Hematopoietic multipotent progenitor cell treated with erythropoietin and hydrocortisone succinate and interleukin-3 and kit ligand, for 4 days (in vitro differentiated cells): ENCODE data around the gene WDR47.
"Not testable (repeated sequence)": the region's sequence is repeated elsewhere in the genome, so short reads cannot be mapped to it uniquely, and the experiment has no call there.

Source experiments
- DNase-seq: peaks from one replicate; pipeline ENCODE4 v3.0.0-alpha.2; 2015

WDR47 gene

DNA sequence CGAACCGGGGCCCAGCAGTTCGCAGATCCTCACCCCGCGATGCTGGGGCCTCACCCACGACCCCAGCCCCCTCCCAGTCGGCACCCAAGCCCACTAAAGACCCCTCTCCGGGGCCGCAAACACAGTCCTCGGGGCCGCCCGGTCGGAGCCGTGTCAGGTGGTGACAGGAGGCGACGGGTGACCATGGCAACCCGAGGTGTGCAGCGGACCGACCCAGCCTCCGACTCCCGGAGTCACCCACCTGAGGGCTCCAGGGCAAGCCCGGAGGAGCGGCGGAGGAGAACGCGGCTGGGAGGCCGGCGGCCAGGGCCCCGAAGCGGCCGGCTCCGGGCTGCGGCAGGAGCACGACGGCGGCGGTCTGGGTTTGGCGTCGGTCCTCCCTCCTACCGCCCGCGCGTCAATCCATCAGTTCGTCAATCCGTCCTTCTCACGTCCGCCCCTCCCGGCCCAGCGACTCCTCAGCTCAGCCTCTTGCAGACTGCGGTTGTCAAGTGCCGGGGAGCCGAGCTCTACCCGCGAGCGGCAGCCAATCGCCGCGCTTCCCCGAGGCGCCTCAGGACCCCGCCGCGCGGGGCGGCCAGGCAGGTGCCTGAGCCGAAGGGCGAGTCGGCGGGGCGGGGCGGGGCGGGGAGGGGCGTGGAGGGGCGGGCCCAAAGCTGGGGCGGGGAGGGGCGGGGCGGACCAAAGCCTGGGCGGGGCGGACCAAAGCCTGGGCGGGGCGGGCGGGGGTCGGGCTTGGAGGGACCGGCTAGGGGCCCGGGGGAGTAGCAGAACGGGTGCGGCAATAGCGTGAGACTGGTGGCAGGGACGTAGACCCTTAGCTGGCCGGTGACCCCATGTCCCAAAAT lies at the start of gene WDR47:
TSS of gene WDR47 (minus strand) at position 482 of the 848 bp plus-strand sequence. CDS start 18,590 bp downstream, outside the sequence.
- DNase-seq, result peak; percentile 99

DNA sequence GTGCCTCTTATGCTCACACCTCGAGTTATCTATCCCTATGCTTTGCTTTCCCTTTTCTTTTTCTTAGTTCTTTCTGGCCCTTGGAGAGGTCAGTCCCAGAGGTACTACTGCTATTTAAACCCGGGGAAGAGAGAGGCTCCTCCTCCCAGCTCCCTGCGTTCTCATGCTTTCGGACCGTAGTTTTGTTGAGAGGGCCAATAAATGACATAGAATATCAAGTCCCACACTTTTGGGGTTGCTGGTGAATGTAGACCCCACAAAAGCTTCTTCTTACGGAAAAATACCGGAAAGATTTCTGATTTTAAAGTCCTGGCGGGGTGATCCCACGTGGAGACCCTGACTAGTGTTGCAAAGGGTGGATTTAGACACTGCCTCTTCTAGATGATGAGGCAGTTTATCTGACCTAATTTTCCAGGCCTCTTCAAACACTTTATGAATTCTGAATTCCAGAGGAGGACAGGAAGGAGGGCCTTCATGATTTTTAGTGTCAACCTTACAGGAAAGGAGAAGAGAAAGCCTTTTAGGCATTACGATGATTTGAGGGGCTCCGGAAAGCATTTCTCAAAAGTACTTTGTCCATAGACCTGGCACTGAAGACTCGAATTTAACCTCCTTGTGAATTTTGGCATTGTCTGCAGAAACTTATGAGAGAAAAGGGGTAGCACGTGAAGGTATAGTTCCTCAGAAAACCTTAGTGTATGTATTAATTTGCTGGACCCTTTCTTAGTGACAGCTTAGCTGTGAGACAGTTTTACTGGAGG lies 49.4 kb upstream of the WDR47 start:
- peak; percentile 78 for DNase-seq

DNA sequence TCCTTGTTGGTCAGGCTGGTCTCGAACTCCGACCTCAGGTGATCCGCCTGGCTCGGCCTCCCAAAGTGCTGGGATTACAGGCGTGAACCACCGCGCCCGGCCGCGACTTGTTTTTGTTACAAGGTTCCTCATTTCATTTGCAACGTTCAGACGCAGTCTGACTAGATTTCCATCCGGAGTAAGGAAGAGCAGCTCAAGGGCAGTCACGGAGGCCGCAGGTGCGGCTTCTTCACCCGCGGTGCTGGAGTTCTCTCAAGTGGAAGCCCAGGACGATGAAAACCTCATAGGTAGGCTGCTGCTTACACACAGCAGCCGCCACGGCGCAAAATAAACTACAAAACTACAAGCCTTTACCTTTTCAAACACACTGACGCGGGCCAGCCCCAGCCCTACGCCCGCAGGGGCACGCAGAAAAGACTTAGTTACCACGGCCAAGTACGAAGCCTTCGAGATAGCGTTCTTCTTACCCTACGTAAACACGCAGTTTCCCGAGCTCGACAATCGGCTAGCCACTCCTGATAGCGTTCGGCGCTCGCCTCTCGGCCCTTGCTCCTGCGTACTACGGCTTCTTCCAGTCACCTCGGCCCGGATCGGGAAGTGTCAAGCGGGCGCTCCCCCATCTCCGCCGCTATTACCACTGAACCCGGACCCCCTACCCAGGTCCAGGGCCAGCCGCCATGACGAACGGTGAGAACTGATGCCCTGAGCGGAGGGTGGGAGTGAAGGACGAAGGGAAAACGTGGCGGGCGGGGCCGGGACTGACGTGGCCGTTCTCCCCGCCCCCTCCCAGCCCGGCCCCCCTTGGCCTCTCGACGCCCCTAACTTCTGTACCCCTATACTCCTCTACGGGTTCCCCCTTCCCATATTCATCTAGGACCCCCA lies 48.5 kb upstream of the WDR47 start, which contains the start of gene TMEM167B:
TSS of gene TMEM167B (plus strand) at position 569 of the 882 bp plus-strand sequence. CDS start at position 678, 109 bp downstream.
- DNase-seq, result peak; percentile 98

DNA sequence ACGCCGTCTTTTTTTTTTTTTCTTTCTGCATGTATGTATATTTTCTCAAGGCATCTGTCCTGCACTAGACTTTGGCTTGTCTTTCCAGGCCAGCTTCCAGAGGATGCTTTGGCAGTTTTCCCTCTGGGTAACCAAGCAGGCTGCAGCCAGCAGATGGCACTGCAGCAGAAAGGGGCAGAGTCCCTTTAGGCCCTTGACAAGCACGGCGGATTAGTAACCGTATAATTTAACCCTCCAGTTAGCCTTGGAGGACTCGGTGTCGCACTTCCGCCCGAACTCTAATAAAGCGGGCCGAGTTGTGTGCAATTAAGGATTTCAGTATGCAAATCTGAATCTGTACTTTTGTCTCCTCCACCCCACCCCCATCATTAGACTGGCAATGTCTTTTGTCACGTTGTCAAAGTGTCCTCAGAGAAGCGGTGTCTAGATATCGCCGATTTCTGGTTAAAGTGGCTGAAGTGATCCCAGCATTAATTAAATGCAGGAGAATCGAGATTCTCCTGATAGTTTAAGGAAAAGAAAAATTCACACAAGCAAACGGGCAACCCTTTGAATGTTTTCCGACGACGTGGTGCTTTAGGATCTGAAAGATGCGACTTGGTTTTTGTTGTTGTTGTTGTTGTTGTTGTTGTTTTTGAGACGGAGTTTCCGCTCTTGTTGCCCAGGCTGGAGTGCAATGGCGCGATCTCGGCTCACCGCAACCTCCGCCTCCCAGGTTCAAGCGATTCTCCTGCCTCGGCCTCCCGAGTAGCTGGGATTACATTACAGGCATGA lies 47.5 kb upstream of the WDR47 start:
- DNase-seq, result peak; percentile 68

DNA sequence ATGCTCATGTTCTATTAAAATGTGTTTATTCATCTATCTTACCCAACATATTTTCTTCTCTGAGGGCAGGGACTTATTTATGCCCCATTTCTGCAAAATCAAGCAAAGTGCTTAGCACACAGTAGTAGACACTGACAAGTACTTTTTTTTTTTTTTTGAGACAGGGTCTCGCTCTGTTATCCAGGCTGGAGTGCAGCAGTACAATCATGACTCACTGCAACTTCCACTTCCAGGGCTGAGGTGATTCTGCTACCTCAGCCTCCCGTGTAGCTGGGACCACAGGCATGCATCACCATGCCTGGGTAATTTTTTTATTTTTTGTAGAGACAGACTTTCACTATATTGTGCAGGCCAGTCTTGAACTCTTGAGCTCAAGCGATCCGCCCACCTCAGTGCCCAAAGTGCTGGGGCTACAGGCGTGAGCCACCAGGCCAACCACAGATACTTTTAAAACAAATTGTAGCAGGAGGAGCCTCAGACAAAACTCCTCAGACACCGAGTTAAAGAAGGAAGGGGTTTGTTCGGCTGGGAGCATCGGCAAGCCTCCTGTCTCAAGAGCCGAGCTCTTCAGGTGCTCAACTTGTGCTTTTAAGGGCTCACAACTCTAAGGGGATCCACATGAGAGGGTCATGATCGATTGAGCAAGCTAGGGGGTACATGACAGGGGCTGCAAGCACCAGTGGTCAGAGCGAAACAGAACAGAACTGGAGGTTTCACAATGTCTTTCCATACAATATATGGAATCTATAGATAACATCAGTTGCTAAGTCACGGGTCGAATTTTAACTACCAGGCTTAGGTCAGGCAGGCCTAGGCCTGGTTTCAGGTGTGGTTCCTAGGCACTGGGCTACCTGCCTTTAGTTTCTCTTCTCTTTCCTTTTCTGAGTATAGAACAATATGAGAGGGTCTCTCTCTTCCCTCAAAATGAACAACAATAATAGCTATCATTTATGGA lies 42.9 kb upstream of the WDR47 start:
- DNase-seq, result no peak

DNA sequence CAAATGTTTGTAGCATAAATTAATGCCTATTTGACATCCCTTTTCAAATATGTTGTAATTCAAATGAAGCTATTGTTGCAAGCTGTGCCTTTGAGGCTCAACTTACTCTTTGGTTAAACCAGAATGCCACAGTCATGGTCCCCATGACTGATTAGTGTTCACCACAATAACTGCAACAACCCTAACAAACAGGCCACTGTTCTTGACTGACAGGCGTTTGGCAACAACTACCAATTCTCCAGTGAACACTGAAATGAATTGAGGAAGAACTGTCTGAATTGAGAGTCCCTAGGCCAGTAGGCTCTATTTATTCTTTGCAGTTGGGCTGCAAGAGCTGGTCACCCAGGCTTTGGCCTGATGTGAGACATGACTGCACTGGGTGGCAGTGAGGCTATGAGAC lies 42.0 kb upstream of the WDR47 start:
- DNase-seq, result peak; percentile 86

DNA sequence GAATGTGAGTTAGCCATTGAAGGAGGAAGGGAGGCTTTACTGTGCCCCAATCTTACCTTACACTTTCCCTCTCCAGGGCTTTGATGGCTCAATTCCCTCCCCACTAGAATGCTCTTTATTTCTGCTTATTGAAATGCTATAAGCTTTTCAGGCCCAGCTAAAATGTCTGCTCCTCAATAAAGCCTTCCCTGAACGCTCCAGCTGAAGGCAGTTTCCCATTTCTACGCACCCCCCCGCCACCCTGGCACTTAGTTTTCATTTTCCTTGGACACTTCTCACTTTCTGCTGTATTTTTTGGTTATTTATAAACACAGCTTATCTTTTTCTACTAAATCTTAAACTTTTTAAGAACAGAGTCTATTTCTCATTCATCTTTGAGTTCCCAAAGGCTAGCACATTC lies 41.6 kb upstream of the WDR47 start:
- no peak for DNase-seq

DNA sequence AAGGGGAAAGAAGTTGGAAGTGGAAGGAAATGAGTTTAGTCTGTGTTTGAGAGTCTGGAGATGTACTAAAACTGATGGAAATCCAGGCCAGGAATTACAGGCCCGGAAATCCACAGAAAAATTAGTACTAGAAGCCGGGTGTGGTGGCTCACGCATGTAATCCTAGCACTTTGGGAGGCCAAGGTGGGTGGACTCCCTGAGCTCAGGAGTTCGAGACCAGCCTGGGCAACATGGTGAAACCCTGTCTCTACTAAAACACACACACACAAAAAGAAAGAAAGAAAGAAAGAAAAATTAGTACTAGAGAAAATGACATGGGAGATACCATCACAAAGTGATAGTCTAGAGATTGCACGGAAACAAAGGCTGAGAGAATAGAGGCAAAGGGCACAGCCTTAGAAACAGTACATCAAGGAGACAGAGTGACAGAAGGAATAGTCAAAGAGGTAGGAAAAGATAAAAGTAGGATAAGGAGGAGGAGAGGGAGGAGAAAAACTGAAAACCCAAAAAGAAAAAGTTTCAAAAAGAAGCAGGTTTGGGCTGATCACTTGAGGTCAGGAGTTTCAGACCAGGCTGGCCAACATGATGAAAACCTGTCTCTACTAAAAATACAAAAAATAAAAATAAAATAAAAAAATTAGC lies 38.7 kb upstream of the WDR47 start:
- DNase-seq, result no peak

DNA sequence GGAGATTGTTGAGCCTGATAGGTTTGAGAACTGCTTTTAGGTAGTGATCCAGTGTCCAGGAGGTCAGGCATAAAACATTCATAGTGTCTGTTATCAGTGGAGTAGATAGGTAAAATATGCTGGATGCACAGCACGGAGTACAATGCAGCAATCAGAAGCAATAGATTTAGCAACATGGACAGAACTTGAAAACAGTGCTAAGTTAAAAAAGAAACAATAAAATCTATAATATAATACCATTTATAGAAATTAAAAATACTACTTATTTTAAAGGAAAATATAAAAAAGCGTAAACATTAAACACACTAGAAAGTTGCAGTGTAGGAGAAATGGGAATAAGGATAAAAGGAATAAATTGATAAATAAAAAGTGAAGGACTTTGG lies 37.3 kb upstream of the WDR47 start:
- no peak for DNase-seq

DNA sequence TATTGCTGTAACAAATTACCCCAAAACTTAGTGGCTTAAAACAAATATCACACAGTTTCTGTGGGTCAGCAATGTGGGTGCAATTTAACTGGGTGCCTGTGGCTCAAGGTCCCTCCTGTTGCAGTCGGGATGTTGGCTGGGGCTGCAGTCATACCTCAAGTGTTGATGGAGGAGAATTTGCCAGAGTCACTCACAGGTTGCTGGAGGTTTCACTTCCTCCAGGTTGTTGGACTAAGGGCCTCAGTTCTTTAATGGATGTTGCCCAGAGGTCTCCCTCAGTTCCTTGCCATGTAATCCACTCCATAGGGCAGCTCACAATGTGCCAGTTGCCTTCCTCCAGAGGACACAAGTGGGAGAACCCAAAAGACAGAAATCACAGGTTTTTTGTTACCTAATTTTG lies 36.4 kb upstream of the WDR47 start:
- DNase-seq, result no peak

DNA sequence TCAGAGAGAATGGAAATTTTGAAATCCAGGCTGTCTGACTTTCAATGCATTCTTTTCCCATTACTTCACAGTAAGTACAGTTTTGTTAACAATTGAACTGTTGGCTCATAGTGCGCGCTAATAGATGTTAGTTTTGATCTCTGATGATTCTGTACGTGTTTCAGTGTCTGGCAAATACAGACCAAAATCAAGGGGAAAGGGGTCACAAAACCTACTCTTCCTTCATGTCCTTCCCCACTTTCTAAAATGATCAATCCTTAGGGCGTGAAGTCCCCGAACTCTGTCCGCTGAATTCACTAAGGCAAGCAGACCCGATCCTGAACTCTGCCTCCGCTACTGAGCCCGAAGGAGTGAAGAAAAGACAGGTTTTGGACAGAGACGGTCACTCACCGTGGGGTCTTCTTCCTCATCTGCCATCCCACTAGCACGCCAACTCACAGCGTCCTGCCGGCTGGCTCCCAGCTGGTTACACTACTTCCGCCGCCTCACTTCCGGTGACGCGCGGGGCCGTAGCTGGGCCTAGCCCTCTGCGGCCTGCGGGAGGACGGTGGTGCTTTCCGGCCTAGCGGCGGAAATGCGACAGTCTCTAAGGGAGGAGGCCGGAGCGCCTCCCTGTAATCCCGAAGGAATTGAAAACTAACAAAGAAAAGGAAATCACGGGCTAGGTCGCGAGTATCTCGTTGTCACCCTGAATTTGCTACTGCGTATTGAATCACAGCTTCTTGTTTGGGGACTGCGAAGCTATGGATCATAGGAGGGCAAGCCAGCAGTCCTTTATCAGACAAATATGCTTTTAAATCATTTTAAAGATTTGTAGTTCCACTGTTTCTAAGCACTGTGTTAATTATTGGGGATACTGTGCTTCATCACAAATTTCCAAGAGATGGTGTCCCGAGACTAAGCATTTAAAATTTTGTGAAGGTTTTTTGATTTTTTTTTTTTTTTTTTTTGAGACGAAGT lies 33.9 kb upstream of the WDR47 start, which contains the start of gene TAF13:
TSS of gene TAF13 (minus strand) at position 473 of the 960 bp plus-strand sequence. CDS start at position 417, 56 bp downstream.
- peak; percentile 97 for DNase-seq

DNA sequence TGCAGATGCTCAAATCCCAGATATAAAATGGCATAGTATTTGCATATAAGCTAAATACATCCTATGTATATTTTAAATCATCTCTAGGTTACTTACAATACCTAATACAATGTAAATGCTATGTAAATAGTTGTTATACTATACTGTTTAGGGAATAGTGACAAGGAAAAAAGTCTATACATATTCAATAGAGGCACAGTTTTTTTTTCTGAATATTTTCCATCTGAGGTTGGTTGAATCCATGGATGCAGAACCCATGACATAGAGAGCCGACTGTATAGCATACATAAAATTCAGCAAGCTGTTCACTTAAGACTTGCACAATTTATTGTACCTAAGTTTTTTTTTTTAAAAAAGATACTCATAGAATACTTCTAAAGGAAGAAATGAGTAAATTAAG lies 27.4 kb upstream of the WDR47 start:
- DNase-seq, result no peak

DNA sequence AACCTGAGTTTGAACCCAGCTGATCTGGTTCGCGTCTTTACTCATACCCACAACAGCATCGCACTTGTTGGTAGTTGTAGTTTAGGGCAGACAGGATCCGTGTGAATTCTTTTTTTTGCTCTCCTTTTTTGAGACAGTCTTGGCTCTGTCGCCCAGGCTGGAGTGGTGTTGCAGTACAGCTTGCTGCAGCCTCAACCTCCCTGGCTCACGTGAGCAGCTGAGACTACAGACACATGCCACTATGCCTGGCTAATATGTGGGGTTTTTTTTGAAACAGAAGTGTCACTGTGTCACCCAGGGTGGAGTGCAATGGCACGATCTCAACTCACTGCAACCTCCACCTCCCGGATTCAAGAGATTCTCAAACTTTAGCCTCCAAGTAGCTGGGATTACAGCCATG lies 26.0 kb upstream of the WDR47 start:
- no peak for DNase-seq

DNA sequence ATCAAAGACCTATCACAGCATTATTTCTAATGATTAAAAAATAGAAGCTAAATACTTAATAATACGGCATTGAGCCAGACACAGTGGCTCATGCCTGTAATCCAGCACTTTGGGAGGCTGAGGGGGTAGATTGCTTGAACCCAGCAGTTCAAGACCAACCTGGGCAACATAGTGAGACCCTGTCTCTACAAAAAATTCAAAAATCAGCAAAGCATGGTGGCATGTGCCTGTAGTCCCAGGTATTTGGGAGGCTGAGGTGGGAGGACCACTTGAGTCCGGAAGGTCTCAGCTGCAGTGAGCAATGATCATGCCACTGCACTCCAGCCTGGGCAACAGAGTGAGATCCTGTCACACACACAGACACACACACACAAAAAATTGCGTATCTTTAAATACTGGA lies 23.2 kb upstream of the WDR47 start:
- no peak for DNase-seq

DNA sequence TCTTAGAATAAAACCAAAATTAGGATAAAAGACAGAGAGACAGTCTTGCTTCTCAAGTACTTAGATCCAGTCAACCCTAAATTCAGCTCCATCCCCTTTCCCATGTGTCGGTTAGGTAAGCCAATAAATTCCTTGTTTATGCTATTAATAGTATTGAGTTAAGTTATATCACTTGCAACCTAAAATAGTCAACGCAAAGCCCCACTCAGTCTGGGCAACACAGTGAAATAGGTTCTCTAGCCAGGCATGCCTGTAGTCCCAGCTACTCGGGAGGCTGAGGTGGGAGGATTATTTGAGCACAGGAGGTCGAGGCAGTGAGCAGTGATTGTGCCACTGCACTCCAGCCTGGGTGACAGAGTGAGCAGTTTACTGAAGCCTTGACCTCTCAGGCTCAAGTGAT lies 19.3 kb upstream of the WDR47 start:
- no peak for DNase-seq

DNA sequence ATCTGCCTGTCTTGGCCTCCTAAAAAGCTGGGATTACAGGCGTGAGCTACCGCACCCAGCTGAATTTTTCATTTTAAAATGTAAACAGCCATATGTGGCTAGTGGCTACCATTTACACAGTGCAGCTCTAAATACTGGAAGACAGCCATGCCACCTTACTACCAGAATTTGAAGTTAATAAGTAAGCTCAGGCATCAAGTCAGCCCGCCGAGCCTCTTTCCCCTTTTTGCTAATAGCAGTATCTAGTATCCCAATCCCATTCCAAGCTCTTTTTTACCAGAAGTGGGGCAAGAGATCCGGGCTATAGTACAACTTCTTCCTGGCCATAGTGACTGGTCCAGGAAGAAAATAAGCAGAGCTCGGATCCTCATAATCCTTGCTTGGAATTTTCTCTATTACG lies 18.8 kb upstream of the WDR47 start:
- no peak for DNase-seq

DNA sequence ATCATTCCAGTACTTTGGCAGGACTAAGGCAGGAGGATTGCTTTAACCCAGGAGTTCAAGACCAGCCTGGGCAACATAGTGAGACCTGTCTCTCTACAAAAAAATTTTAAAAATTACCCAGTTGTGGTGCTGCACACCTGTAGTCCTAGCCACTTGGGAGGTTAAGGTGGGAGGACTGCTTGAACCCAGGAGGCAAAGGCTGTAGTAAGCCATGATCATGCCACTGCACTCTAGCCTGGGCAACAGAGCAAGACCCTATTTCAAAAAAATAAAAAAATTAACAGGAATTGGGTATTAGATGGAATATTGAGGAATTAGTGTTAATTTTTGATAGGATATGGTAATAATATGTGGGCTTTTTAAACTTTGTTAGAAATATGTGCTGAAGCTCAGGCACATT lies 17.1 kb upstream of the WDR47 start:
- DNase-seq, result no peak

DNA sequence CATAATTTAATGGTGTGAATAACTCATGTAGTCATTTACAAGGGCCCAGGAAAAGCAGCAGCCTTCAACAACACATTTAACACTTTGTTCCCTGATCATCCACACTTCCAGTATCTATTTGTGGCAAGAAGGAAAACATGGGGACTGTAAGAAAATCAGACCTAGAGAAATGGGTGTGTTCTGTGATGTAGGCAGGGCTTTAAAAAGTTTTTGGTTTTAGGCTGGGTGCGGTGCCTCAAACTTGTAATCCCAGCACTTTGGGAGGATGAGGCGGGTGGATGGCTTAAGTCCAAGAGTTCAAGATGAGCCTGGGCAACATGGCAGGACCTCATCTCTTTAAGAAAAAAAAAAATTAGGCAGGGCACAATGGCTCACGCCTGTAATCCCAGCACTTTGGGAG lies 14.2 kb upstream of the WDR47 start:
- no peak for DNase-seq

DNA sequence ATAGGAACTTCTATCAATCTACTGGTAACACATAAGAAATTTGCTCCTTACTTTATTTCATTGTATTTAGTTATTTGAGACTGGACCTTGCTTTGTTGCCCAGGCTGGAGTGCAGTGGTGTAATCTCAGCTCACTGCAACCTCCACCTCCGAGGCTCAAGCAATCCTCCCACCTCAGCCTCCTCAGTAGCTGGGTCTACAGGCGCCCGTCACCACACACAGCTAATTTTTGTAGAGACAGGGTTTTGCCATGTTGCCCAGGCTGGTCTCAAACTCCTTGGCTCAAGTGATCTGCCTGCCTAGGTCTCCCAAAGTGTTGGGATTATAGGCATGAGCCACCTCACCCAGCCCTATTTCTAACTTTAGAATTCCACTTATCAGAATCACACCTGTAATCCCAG lies 10.2 kb upstream of the WDR47 start:
- not testable (repeated sequence) for DNase-seq
